Activated naive CD4-positive, alpha-beta T cell treated with Interleukin-2 at 50 U/mL for 16 hours (primary cell): ENCODE measurements around the gene NDUFA11.
"Not testable (repeated sequence)": the region's sequence is repeated elsewhere in the genome, so short reads cannot be mapped to it uniquely, and the experiment has no call there.

Experiments used
- DNase-seq: peaks from one replicate; pipeline ENCODE4 v3.0.0-alpha.2; 2020

The NDUFA11 gene

DNA sequence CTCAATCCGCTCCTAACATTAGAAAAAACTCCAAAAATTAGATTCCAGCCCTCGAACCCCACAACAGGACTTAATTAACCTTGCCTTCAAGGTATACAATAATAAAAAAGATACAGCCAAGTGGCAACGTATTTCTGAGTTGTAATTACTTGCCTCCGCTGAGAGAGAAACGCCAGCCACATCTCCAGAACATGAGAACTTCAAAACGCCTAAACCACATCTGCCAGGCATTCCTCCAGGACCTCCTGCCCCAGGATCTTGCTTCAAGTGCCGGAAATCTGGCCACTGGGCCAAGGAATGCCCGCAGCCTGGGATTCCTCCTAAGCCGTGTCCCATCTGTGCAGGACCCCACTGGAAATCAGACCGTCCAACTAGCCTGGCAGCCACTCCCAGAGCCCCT lies 49.5 kb downstream of the NDUFA11 start:
- DNase-seq: not testable (repeated sequence)

DNA sequence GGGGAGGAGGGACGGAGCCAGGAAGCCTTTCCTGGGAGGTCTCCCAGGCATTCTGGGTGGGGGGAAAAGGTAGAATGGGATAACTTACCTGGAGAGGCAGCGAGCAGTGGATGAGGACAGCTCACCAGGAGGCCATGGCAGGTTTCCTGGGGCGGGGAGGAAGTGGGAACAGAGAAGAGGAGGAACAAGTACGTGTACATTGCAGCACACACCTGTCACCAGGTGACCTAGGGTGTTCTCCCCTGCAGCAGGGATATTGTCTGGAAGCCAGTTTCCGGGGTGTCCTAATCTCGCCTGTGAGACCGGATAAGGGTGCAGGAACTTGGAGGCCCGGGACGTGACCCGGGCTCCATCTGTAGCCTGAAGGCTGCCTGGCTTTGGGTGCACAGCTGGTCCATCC lies 52.3 kb downstream of the NDUFA11 start, which contains the start of gene FUT3:
TSS of gene FUT3 (minus strand) at position 148 of the 400 bp plus-strand sequence.
- DNase-seq: no peak

DNA sequence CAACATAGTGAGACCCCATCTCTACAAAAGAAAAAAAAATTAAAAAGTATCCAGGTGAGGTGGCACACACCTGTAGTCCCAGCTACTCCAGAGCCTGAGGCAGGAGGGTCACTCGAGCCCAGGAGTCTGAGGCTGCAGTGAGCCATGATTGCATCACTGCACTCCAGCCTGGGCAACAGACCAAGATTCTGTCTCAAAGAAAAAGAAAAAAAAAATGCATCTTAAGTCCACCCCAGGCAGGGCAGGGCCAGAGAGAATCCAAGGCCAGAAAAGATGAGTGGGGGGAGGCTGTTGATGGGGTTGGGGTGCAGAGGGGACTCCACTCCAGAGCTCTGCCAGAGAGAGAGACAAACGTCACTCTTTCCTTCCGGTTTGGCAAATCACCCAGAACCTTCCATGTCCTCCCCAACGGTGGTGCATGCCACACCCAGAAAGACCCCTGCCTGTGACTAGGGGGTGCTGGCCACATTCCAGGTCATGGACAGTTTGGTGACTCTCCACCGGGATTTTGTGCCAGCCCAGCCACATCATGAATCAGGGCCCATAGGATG lies 52.8 kb downstream of the NDUFA11 start:
- DNase-seq: no peak

DNA sequence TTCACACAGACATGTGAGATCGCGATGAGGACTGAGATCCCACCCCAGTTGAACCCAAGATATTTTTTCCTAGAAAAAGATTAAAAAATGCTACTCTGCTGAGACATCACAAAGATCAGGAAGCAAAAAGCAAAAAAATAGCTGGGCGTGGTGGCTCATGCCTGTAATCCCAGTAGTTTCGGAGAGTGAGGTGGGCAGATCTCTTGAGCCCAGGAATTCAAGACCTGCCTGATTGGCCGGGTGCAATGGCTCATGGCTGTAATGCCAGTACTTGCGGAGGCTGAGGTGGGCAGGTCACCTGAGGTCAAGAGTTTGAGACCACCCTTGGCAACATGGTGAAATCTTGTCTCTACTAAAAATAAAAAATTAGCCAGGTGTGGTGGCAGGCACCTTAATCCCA lies 53.4 kb downstream of the NDUFA11 start:
- DNase-seq: no peak

DNA sequence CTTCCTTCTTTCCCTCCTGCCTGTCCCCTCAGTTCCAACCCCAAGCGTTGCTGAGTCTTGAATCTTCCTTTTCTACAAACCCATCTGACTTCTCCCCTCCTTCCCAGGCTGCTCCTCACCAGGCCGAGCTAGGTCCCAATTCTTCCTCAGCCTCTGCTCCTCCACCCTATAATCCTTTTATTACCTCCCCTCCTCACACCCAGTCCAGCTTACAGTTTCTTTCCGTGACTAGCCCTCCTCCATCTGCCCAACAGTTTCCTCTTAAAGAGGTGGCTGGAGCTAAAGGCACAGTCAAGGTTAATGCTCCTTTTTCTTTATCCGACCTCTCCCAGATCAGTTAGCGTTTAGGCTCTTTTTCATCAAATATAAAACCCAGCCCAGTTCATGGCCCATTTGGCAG lies 55.0 kb downstream of the NDUFA11 start:
- DNase-seq: not testable (repeated sequence)

DNA sequence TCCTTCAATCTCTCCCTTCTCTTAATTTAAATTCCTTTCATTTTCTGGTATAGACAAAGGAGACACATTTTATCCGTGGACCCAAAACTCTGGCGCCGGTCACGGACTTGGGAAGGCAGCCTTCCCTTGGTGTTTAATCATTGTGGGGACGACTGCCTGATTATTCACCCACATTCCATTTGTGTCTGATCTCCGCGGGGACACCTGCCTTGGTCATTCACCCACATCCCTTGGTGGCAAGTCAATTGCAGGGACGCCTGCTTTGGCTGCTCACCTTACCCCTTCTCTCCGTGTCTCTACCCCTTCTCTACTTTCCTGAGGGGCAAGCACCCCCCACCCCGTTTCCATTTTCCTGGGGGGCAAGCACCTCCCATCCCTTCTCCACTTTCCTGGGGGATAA lies 55.7 kb downstream of the NDUFA11 start:
- not testable (repeated sequence) for DNase-seq
